ENCODE measurements around the gene TBX1. TPM values are rescaled to one million over a fixed set of nuclear protein-coding genes. Genes with fewer than 3 reads are reported as not detected.
"Not testable (repeated sequence)": the region's sequence is repeated elsewhere in the genome, so short reads cannot be mapped to it uniquely, and the experiment has no call there.

TBX1 gene
- total RNA-seq, 1 donor from 2014 or later = 12.9 TPM

DNA sequence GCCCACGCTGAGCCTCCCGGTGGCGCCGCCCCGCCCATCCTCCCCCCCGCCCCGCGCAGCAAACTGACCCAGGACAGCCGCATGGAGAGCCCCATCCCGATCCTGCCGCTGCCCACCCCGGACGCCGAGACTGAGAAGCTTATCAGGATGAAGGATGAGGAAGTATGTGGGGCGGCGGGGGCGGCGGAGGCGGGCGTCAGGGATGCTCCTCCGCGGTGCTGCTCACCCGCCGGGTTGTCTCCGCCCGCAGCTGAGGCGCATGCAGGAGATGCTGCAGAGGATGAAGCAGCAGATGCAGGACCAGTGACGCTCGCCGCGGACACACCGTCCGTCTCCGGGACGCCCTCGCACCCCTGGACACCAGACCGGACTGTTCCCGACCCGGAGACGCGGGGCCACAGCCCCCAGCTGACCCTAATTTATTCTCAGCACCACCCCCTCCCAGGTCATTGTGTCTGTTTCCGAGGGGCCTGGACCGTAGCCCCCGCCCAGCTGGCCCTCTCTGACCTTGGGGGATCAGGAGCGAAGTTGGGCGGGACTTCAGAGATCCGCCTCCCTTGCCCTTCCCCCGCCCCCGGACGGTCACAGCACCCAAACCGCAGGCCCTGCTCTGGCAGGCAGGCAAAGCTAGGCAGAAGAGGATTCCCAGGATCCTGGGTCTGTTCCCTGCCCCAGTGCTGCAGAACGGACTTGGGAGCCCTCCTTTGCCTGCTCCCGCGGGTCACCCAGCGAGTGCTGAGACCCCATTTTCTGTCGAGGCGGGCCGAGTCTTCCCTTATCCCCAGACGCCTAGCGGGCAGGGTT, 38.2 kb upstream of the TBX1 start:
- DNase-seq (ENCODE audit: low read depth) (no peak), FAIRE-seq (no peak)
- H3K36me3 ChIP-seq (ENCODE audit: control insufficient read depth, insufficient read depth, low read length) = no peaks in the 10 kb centered on the region
- TF ChIP-seq CTCF (IDR thresholded peaks at IDR 0.05; ENCODE audit: insufficient read depth, low read length, severe bottlenecking) = no peak
- H3K4me3 ChIP-seq (ENCODE audit: low read depth, low read length) = no peak overlapping the region
- peaks cover 2% of the 10 kb centered on the region for H3K27me3 ChIP-seq (ENCODE audit: control insufficient read depth, insufficient read depth, low read length)

GRCh38 chr22:19722982-19723231, 37.7 kb upstream of the TBX1 start:
- DNase-seq (ENCODE audit: low read depth) (no peak), FAIRE-seq (no peak)
- Histone ChIP-seq H3K4me3 (ENCODE audit: low read depth, low read length) (no peak overlapping the region), H3K36me3 (ENCODE audit: control insufficient read depth, insufficient read depth, low read length) (no peaks in the 10 kb centered on the region), H3K27me3 (ENCODE audit: control insufficient read depth, insufficient read depth, low read length) (peaks cover 2% of the 10 kb centered on the region)
- TF ChIP-seq CTCF (IDR thresholded peaks at IDR 0.05; ENCODE audit: insufficient read depth, low read length, severe bottlenecking) = no peak

DNA sequence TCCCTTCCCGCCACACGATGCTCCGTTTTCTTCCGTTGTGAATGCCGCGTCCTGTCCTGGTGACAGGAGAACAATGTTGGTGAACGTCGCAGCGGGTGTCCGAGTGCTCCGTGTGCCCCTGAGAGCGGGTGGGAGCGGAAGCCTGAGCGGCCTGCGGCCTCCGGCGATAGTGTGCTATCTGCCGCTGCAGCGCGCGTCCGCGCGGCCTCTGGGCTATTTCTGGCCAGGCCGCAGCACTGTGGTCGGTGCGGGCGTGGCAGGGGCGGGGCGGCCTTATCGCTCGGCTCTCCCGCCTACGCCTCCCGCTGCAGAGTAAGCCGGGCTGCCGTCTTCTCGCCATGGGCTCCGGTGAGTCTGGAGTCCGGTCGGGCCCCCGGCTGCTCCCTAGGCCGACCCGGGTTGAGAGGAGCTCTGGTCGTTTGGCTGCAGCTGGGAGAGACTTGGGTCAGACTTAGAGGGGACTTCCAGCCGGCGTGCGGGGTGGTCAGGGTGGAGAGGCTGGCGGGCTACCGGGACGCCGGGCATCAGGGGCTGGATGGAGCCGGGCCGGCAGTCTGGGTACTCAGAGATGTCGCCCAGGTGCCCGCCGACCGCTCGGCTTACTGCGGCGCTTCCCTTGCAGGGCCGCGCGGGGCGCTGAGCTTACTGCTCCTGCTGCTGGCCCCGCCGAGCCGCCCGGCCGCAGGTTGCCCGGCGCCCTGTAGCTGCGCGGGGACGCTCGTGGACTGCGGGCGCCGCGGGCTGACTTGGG, 37.2 kb upstream of the TBX1 start, which contains the start of gene GP1BB:
TSS of gene GP1BB (plus strand) at position 308 of the 751 bp plus-strand sequence. CDS start at position 339, 31 bp downstream.
- FAIRE-seq (no peak), DNase-seq (ENCODE audit: low read depth) (no peak)
- peaks cover 2% of the 10 kb centered on the region for H3K27me3 ChIP-seq (ENCODE audit: control insufficient read depth, insufficient read depth, low read length)
- H3K36me3 ChIP-seq (ENCODE audit: control insufficient read depth, insufficient read depth, low read length) = no peaks in the 10 kb centered on the region
- no peak for TF ChIP-seq CTCF (IDR thresholded peaks at IDR 0.05; ENCODE audit: insufficient read depth, low read length, severe bottlenecking)
- no peak within 1 kb of the TSS for H3K4me3 ChIP-seq (ENCODE audit: low read depth, low read length)

DNA sequence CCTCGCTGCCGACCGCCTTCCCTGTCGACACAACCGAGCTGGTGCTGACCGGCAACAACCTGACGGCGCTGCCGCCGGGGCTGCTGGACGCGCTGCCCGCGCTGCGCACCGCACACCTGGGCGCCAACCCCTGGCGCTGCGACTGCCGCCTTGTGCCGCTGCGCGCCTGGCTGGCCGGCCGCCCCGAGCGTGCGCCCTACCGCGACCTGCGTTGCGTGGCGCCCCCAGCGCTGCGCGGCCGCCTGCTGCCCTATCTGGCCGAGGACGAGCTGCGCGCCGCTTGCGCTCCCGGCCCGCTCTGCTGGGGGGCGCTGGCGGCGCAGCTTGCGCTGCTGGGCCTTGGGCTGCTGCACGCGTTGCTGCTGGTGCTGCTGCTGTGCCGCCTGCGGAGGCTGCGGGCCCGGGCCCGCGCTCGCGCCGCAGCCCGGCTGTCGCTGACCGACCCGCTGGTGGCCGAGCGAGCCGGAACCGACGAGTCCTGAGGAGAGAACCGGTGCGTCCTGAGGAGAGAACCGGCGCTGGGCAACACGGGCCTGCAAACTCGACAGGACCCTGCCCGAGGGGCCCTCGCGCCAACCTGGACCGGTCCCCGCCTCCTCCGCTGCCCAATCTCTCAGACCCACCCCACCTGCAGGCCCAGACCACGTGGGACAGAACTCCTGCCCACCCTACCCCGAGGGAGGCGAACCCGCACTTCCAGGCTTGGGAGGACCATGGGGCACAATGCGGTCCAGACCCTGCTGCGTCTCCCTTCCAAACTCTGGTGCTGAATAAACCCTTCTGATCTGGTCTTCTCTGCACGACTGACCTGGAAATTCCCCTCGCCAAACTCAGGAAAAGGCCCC, 36.4 kb upstream of the TBX1 start:
- no peaks in the 10 kb centered on the region for H3K36me3 ChIP-seq (ENCODE audit: control insufficient read depth, insufficient read depth, low read length)
- H3K27me3 ChIP-seq (ENCODE audit: control insufficient read depth, insufficient read depth, low read length) = peaks cover 2% of the 10 kb centered on the region
- no peak for DNase-seq (ENCODE audit: low read depth)
- no peak overlapping the region for H3K4me3 ChIP-seq (ENCODE audit: low read depth, low read length)
- no peak for TF ChIP-seq CTCF (IDR thresholded peaks at IDR 0.05; ENCODE audit: insufficient read depth, low read length, severe bottlenecking)
- no peak for FAIRE-seq

DNA sequence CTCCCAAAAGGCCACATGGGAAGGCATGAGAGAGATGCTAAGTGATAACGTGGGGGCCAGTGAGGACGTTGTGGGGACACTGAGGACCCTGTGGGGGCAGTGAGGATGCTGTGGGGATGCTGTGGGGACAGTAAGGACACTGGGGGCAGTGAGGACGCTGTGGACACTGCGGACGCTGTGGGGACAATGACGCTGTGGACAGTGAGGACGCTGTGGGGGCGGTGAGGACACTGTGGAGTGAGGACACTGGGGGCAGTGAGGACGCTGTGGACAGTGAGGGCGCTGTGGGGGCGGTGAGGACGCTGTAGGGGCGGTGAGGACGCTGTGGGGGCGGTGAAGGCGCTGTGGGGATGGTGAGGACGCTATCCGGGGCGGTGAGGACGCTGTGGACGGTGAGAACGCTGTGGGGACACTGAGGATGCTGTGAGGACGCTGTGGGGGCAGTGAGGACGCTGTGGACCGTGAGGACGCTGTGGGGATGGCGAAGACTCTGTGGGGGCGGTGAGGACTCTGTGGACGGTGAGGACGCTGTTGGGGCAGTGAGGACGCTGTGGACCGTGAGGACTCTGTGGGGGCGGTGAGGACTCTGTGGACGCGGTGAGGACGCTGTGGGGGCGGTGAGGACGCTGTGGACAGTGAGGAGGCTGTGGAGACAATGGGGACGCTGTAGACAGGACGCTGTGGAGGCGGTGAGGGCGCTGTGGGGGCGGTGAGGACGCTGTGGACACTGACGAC, 35.5 kb upstream of the TBX1 start:
- DNase-seq (ENCODE audit: low read depth) (no peak), FAIRE-seq (no peak)
- TF ChIP-seq CTCF (IDR thresholded peaks at IDR 0.05; ENCODE audit: insufficient read depth, low read length, severe bottlenecking) = no peak
- no peaks in the 10 kb centered on the region for H3K27me3 ChIP-seq (ENCODE audit: control insufficient read depth, insufficient read depth, low read length)
- no peak overlapping the region for H3K4me3 ChIP-seq (ENCODE audit: low read depth, low read length)
- H3K36me3 ChIP-seq (ENCODE audit: control insufficient read depth, insufficient read depth, low read length) = no peaks in the 10 kb centered on the region

DNA sequence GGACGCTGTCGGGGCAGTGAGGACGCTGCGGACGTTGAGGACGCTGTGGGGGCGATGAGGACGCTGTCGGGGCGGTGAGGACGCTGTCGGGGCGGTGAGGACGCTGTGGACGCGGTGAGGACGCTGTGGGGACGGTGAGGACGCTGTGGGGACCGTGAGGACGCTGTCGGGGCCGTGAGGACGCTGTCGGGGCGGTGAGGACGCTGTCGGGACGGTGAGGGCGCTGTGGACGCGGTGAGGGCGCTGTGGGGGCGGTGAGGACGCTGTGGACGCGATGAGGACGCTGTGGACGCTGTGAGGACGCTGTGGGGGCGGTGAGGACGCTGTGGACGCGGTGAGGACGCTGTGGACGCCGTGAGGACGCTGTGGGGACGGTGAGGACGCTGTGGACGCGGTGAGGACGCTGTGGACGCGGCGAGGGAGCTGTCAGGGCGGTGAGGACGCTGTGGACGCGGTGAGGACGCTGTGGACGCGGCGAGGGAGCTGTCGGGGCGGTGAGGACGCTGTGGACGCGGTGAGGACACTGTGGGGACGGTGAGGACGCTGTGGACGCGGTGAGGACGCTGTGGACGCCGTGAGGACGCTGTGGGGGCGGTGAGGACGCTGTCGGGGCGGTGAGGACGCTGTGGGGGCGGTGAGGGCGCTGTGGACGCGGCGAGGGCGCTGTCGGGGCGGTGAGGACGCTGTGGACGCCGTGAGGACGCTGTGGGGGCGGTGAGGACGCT, 34.4 kb upstream of the TBX1 start:
- H3K27me3 ChIP-seq (ENCODE audit: control insufficient read depth, insufficient read depth, low read length); FAIRE-seq: not testable (repeated sequence)

More for the DNA sequence above, 34.4 kb upstream of the TBX1 start:
- DNase-seq (ENCODE audit: low read depth); H3K36me3 ChIP-seq (ENCODE audit: control insufficient read depth, insufficient read depth, low read length); H3K4me3 ChIP-seq (ENCODE audit: low read depth, low read length): not testable (repeated sequence)
